ENCODE measurements around the gene SLAMF1. TPM values are rescaled to one million over a fixed set of nuclear protein-coding genes. Genes with fewer than 3 reads are reported as not detected.
"Not testable (repeated sequence)": the region's sequence is repeated elsewhere in the genome, so short reads cannot be mapped to it uniquely, and the experiment has no call there.

Gene SLAMF1
- total RNA-seq: 1 to 10 TPM in 1 of 4 donors, under 1 TPM in 3; 0.33 to 2.5 (median 0.76) TPM

DNA sequence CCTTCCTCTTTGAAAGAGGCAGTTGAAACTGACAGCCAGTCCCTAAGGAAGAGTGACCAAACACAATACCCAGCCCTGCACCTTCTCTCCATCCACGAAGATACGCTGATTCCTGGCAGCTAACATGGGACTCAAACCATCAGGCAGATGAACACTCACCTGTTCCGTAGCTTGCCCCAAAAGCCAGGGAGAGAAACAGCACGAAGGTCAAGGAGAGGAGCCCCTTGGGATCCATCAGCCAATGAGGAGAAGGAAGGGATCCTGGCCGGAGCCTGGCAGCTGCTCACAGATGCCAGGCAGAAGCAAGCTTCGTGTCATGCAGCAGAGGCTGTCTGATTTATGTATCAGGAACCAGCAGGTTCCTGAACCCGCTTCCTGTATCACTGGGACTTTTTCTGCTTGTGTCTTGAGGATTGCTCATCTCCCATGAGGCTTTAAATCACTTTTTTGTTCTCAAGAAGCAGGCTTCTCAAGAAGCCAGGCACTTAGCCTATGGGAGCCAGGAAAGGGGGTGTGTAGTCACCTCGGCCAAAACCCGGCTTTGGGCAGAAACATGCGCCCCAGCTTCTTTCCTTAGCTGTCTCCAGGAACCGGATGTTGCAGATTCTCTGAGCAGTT, at the start of gene SLAMF1:
SLAMF1 (minus strand) TSS at position 334 of the 618 bp plus-strand sequence; CDS start at position 235, 99 bp downstream.
- Histone ChIP-seq H3K27me3 (no peaks in the 10 kb centered on the region), H3K27ac (no peak within 1 kb of the TSS), H3K9me3 (no peaks in the 10 kb centered on the region), H3K36me3 (no peaks in the 10 kb centered on the region), H3K4me3 (replicated peaks in 1 of 3) (no peak within 1 kb of the TSS), H3K4me1 (no peaks in the 10 kb centered on the region)
- WGBS, 2 donors: 64 to 71% methylated on average over 11 of the region's 11 CpGs
- intact Hi-C loops (cut with DNase I): no loop called here
- TF ChIP-seq POLR2A (IDR thresholded peaks at IDR 0.05) (no peak), CTCF (IDR thresholded peaks at IDR 0.05) (no peak)
- no peak for DNase-seq

- H3K27me3 ChIP-seq; H3K27ac ChIP-seq; H3K4me3 ChIP-seq (replicated peaks in 1 of 3); DNase-seq; H3K4me1 ChIP-seq; intact Hi-C loops (cut with DNase I); H3K36me3 ChIP-seq; H3K9me3 ChIP-seq: not testable (repeated sequence)
- 92% methylated on average over 10 of the region's 10 CpGs for WGBS, 2 donors
Observed at GRCh38 chr1:160692390-160692789, 45.5 kb upstream of the SLAMF1 start.

DNA sequence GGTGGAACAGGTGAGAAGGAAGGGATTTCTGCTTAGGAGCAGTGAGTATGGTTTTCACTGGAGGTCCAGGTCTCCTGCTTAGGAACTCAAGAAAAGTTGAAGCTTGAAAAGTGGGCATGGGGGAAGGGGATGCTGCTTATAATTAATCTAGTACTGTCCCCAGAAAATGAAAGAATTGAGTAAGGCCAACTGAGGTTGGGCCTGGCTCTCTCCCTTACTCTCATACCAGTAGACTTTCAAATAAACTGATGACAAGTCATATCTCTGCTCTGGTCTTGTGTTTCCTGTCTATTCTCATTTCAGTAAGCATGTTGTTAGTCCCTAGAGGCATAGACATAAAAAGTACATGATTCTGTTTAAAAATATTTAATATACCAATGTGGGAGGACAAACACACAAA, 38.4 kb upstream of the SLAMF1 start:
- no peaks in the 10 kb centered on the region for H3K27me3 ChIP-seq
- H3K27ac ChIP-seq: no peak overlapping the region
- no peak overlapping the region for H3K4me3 ChIP-seq (replicated peaks in 1 of 3)
- no peaks in the 10 kb centered on the region for H3K4me1 ChIP-seq
- intact Hi-C loops (cut with DNase I): no loop called here
- no peak for DNase-seq
- H3K9me3 ChIP-seq: no peaks in the 10 kb centered on the region
- no peaks in the 10 kb centered on the region for H3K36me3 ChIP-seq
- TF ChIP-seq POLR2A (IDR thresholded peaks at IDR 0.05): no peak
- no peak for TF ChIP-seq CTCF (IDR thresholded peaks at IDR 0.05)

- Histone ChIP-seq H3K9me3 (no peaks in the 10 kb centered on the region), H3K27ac (no peak overlapping the region), H3K4me1 (no peaks in the 10 kb centered on the region), H3K27me3 (no peaks in the 10 kb centered on the region), H3K4me3 (replicated peaks in 1 of 3) (no peak overlapping the region), H3K36me3 (no peaks in the 10 kb centered on the region)
- WGBS, 2 donors: 67 to 84% methylated on average over 4 of the region's 4 CpGs
- intact Hi-C loops (cut with DNase I): loop anchor here (5.0 kb wide), 1 partner anchor 149 kb away; no protein-coding TSS in a partner anchor
- DNase-seq: no peak
- TF ChIP-seq CTCF (IDR thresholded peaks at IDR 0.05): no peak
- TF ChIP-seq POLR2A (IDR thresholded peaks at IDR 0.05): no peak
Observed at GRCh38 chr1:160682983-160683865, 36.4 kb upstream of the SLAMF1 start.

DNA sequence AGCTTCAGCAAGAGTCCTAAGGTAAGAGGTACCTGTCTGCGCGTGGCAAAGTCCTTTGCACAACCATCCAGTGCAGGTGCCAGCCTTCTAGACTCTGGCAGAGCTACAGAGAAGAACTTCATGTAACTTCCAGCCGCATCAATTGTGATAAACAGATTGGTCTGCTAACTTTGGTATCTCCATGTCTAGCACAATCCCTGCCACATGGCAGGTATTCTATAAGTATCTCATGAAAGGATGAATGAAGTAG, 35.0 kb upstream of the SLAMF1 start:
- H3K9me3 ChIP-seq: no peaks in the 10 kb centered on the region
- H3K27me3 ChIP-seq: no peaks in the 10 kb centered on the region
- no peak overlapping the region for H3K27ac ChIP-seq
- TF ChIP-seq CTCF (IDR thresholded peaks at IDR 0.05) (no peak), POLR2A (IDR thresholded peaks at IDR 0.05) (no peak)
- no peak for DNase-seq
- H3K4me1 ChIP-seq: no peaks in the 10 kb centered on the region
- H3K4me3 ChIP-seq (replicated peaks in 1 of 3): no peak overlapping the region
- intact Hi-C loops (cut with DNase I): loop anchor here (5.0 kb wide), 1 partner anchor 150 kb away; no protein-coding TSS in a partner anchor
- 93 to 94% methylated on average over 3 of the region's 3 CpGs for WGBS, 2 donors
- H3K36me3 ChIP-seq: no peaks in the 10 kb centered on the region

Data from thyroid gland (tissue), 4 donors.